GM06990 (cell line): ENCODE measurements around the gene L3MBTL1.

ENCODE experiments used
- DNase-seq: peaks from one replicate; pipeline ENCODE4 v3.0.0-alpha.2; 2011; ENCODE audit not compliant: insufficient read length; ENCODE audit errors: extremely low read depth
- H3K27me3 ChIP-seq: replicated peaks from 2 replicates; pipeline ENCODE4 v1.6.0; 2011; ENCODE audit warnings: low read length; ENCODE audit not compliant: control insufficient read depth, insufficient read depth
- H3K36me3 ChIP-seq: 2 replicates; pipeline ENCODE4 v1.5.1; 2011; ENCODE audit warnings: low read length; ENCODE audit not compliant: control insufficient read depth, insufficient read depth
- H3K4me3 ChIP-seq: replicated peaks from 2 replicates; pipeline ENCODE4 v1.5.1; 2011; ENCODE audit warnings: low read depth, mild to moderate bottlenecking, control low read depth, low read length
- TF ChIP-seq, protein P1 (sequence below): IDR thresholded peaks from 2 replicates; pipeline ENCODE4 v1.5.1; 2011; ENCODE audit warnings: low read length, control low read depth, mild to moderate bottlenecking, inconsistent platforms; ENCODE audit not compliant: insufficient read depth, poor library complexity, severe bottlenecking

L3MBTL1 gene

DNA sequence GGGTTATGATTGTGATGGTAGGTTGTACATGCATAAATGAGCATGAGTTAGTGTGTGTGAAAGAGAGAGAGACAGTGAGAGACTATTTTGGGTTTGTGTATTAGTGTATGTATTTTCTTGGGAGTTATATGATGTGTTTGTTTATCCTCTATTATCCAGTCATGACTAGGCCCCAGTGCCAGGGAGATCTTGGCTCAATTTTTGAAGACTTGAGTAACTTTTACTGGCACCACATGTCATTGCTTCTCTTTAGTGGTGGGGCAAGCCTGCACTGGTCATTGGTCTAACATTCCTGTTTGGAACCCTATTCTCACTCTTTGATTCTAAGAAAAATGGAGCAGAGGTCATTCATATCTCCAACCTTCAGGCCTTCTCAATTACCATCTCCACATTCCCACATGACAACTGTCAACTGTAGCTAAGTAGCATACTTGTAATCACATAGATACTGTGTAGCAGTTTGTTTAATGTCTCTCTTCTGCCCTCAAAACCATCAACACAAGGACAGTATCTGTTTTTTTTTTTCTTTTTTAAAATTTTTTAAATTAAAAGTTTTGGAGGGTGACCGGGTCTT lies 8.8 kb downstream of the L3MBTL1 start:
- H3K4me3 ChIP-seq = no peak overlapping the region
- H3K27me3 ChIP-seq = no peaks in the 10 kb centered on the region
- TF ChIP-seq, protein P1, sequence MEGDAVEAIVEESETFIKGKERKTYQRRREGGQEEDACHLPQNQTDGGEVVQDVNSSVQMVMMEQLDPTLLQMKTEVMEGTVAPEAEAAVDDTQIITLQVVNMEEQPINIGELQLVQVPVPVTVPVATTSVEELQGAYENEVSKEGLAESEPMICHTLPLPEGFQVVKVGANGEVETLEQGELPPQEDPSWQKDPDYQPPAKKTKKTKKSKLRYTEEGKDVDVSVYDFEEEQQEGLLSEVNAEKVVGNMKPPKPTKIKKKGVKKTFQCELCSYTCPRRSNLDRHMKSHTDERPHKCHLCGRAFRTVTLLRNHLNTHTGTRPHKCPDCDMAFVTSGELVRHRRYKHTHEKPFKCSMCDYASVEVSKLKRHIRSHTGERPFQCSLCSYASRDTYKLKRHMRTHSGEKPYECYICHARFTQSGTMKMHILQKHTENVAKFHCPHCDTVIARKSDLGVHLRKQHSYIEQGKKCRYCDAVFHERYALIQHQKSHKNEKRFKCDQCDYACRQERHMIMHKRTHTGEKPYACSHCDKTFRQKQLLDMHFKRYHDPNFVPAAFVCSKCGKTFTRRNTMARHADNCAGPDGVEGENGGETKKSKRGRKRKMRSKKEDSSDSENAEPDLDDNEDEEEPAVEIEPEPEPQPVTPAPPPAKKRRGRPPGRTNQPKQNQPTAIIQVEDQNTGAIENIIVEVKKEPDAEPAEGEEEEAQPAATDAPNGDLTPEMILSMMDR = no peak
- no peak for DNase-seq
- H3K36me3 ChIP-seq = no peaks in the 10 kb centered on the region

DNA sequence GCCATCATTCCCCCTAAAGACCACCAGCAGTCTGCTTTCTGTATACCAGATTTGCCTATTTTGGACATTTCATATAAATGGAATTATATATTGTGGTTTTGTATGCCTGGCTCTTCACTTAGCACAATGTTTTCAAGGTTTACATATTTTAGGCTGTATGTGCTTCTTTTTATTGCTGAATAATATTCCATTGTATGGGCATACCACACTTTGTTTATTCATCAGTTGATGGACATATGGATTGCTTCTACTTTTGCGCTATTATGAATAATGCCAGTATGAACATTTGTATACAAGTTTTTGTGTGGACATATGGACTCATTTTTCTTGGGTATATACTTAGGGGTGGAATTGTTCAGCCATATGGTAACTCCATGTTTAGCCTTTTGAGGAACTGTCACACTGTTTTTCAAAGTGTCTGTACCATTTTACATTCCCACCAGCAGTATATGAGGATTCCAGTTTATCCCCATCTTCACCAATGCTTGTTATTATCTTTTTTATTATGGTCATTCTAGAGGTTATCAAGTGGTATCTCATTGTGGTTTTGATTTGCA lies 12.7 kb downstream of the L3MBTL1 start:
- TF ChIP-seq, protein P1 = no peak

DNA sequence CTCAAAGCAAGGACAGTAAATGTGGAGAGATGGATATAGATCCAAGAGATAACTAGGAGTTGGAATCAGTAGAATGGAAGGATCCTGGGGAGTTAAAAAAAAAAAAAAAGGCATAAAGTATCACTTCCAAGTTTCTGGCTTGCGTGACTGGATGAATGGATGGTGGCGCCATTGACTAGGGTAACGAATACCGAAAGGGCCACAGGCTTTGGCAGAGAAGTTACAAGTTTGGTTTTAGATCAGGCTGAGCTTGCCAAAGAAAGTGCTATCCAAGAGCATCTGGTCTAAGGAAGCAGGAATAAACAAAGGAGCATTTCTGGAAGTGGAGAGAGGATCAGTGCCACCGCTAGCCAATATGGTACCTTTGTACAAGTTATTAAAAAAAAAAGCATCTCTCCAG lies 17.5 kb downstream of the L3MBTL1 start:
- Histone ChIP-seq H3K27me3 (no peaks in the 10 kb centered on the region), H3K4me3 (no peak overlapping the region), H3K36me3 (no peaks in the 10 kb centered on the region)
- TF ChIP-seq, protein P1 = no peak
- DNase-seq = no peak

More for the DNA sequence above, 12.7 kb downstream of the L3MBTL1 start:
- no peaks in the 10 kb centered on the region for H3K27me3 ChIP-seq
- no peaks in the 10 kb centered on the region for H3K36me3 ChIP-seq
- H3K4me3 ChIP-seq = no peak overlapping the region
- DNase-seq = no peak

DNA sequence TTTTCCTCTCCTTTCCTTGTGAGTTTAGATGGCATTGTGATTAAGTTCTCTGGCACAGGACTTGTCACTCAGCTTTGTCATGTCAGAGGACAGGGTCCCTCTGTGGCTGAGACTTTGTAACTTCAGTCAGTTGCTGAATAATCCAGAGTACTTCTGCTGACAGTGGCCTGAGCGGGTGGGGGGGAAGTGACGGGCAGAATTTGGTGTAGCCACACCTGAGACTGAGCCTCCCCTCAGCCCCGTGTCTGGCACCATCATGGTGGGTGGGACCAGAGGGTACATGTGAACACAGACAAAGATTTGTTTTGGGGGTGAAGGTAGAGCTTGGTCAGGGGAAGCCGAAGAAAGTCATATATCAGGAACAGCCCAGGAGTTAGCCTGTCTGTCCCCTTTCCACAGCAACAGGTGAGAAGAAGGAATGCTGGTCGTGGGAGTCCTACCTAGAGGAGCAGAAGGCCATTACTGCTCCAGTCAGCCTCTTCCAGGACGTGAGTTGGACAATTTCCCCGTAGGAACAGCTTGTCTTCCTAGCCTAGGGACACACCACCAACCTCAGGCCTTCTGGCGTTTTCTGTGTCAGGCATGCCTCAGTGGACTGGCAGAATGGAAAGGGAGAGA lies 20.9 kb downstream of the L3MBTL1 start:
- TF ChIP-seq, protein P1 = no peak
- H3K27me3 ChIP-seq = no peaks in the 10 kb centered on the region
- H3K4me3 ChIP-seq = no peak overlapping the region
- H3K36me3 ChIP-seq = no peaks in the 10 kb centered on the region; the same call in 1 of the 2 replicates
- DNase-seq = no peak

DNA sequence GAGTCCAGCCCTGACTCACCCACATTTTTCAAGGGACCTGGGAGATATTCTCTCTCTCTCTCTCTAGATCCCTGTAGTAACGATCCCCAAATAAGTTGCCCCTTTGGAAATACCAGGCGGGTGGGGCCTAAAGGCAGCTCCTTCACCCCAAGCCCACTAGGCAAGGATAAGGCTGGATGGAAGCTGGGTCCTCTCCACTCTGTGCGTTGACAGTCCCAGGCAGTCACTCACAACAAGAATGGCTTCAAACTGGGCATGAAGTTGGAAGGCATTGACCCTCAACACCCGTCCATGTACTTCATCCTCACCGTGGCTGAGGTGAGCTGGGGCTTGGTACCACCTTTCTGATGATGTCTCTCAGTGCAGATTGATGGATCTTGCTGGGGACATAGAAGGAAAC lies 21.6 kb downstream of the L3MBTL1 start:
- Histone ChIP-seq H3K27me3 (no peaks in the 10 kb centered on the region), H3K4me3 (no peak overlapping the region), H3K36me3 (no peaks in the 10 kb centered on the region; the same call in 1 of the 2 replicates)
- TF ChIP-seq, protein P1 = no peak
- DNase-seq = no peak
